K562 (cell line): ENCODE measurements around the gene SELENOW. TPM values are rescaled to one million over a fixed set of nuclear protein-coding genes. Genes with fewer than 3 reads are reported as not detected.

ENCODE experiments used
- ATAC-seq: fragments of 200-7000 bp; cut with Tn5 transposase; 3 replicates; pipeline ENCODE4 v1.9.1; 2020; ENCODE audit warnings: moderate library complexity
- BruUV-seq: library from RNA; stranded (reverse); fragments of 400-500 nt; replicated peaks from 2 replicates; lab custom pipeline; 2021; lab: Mats Ljungman, UMichigan
- CTCF ChIA-PET: fragments of 300-600 bp; formaldehyde crosslinking; extraction: SDS; loops from one replicate; lab custom pipeline; 2021; ENCODE audit warnings: low intra/inter-chr PET ratio; lab: Yijun Ruan, JAX
- POLR2A ChIA-PET: fragments of 300-600, 350-650 bp; sonication (Branson Sonifier 250); formaldehyde crosslinking; extraction: SDS; loops from one replicate; lab custom pipeline; 2021; ENCODE audit warnings: antibody characterized with exemption, inconsistent platforms; lab: Yijun Ruan, JAX
- DNase-seq, 4 experiments: peaks; one replicate each; pipeline versions ENCODE4 v3.0.0 to v3.0.0-alpha.2; 2011 to 2018; ENCODE audit warnings: low spot score in 3 of 4, mixed read lengths in 3 of 4; ENCODE audit errors: extremely low read depth in 1 of 4
- FAIRE-seq: peaks from 2 replicates; lab custom pipeline; 2011; peaks lifted over from hg19 to GRCh38; lab: Jason Lieb, UNC
- H2AFZ ChIP-seq: 2 replicates; pipeline ENCODE4 v1.6.0; 2011; ENCODE audit warnings: low read depth, low read length, control low read depth, inconsistent platforms
- H3K27ac ChIP-seq: fragments of 200-600 bp; 3 replicates; pipeline ENCODE4 v1.8.0; 2011; ENCODE audit warnings: low read depth, mild to moderate bottlenecking, control low read depth, inconsistent platforms, low read length, moderate library complexity, mixed read lengths; ENCODE audit errors: extremely low read depth
- H3K27me3 ChIP-seq, 2 experiments: fragments of 300-600 bp in 1 of 2; 2 replicates in 1 of 2; 3 replicates in 1 of 2; pipeline versions ENCODE4 v1.6.0 to v1.8.0; 2011; ENCODE audit warnings: inconsistent platforms in 2 of 2, low read length in 2 of 2, mild to moderate bottlenecking in 1 of 2, mixed read lengths in 1 of 2, moderate library complexity in 1 of 2; ENCODE audit not compliant: control insufficient read depth in 2 of 2, insufficient read depth in 2 of 2
- H3K36me3 ChIP-seq: fragments of 300-600 bp; 3 replicates; pipeline ENCODE4 v1.8.0; 2011; ENCODE audit warnings: mild to moderate bottlenecking, low read length, inconsistent platforms; ENCODE audit not compliant: control insufficient read depth, insufficient read depth
- H3K4me1 ChIP-seq, 2 experiments: fragments of 200-600 bp in 1 of 2; replicated peaks in 1 of 2; 2 replicates in 1 of 2; 3 replicates in 1 of 2; pipeline versions ENCODE4 v1.5.1 to v1.8.0; 2011; ENCODE audit warnings: inconsistent platforms in 2 of 2, low read length in 2 of 2, mild to moderate bottlenecking in 1 of 2, mixed read lengths in 1 of 2, moderate library complexity in 1 of 2; ENCODE audit not compliant: control insufficient read depth in 2 of 2, insufficient read depth in 2 of 2
- H3K4me2 ChIP-seq: 2 replicates; pipeline ENCODE4 v1.6.1; 2011; ENCODE audit warnings: low read length, control low read depth, inconsistent platforms, mixed read lengths; ENCODE audit not compliant: insufficient read depth
- H3K4me3 ChIP-seq: fragments of 200-600 bp; sonication (generic), shearing (Covaris generic); 2 replicates; pipeline ENCODE4 v1.5.1; 2016; ENCODE audit warnings: control low read depth, inconsistent platforms
- H3K79me2 ChIP-seq: fragments of 200-600 bp; 3 replicates; pipeline ENCODE4 v1.8.0; 2011; ENCODE audit warnings: low read length, inconsistent platforms; ENCODE audit not compliant: control insufficient read depth, insufficient read depth
- H3K9ac ChIP-seq, 2 experiments: 2 replicates each; pipeline versions ENCODE4 v1.6.0 to v1.6.1; 2011; ENCODE audit warnings: low read depth in 2 of 2, low read length in 2 of 2, control low read depth in 1 of 2, inconsistent platforms in 1 of 2, mild to moderate bottlenecking in 1 of 2, mixed read lengths in 1 of 2; ENCODE audit not compliant: insufficient read depth in 1 of 2
- H3K9me1 ChIP-seq: one replicate; pipeline ENCODE4 v1.6.0; 2011; ENCODE audit warnings: inconsistent platforms, mild to moderate bottlenecking, low read length, moderate library complexity; ENCODE audit not compliant: control insufficient read depth, insufficient read depth
- H3K9me3 ChIP-seq: replicated peaks from 2 replicates; pipeline ENCODE4 v1.5.1; 2011; ENCODE audit warnings: low read depth, low read length, inconsistent platforms; ENCODE audit not compliant: control insufficient read depth, insufficient read depth
- H4K20me1 ChIP-seq: replicated peaks from 2 replicates; pipeline ENCODE4 v1.6.1; 2011; ENCODE audit warnings: low read length, inconsistent platforms, mixed read lengths; ENCODE audit not compliant: control insufficient read depth, insufficient read depth
- ASH1L ChIP-seq: fragments of 450-650 bp; IDR thresholded peaks from 2 replicates; pipeline ENCODE4 v1.6.1; 2018; ENCODE audit warnings: borderline replicate concordance, mild to moderate bottlenecking, low read depth; ENCODE audit not compliant: partially characterized antibody
- ATF2 ChIP-seq: sonication (generic); formaldehyde crosslinking; IDR thresholded peaks from 2 replicates; pipeline ENCODE4 v1.8.1; 2022; ENCODE audit warnings: missing genetic modification reagents
- CHCHD3 ChIP-seq: fragments of 250-450 bp; sonication (Bioruptor Pico); IDR thresholded peaks from 2 replicates; pipeline ENCODE4 v2.1.2; 2022; ENCODE audit warnings: mild to moderate bottlenecking
- FIP1L1 ChIP-seq: fragments of 200-400 bp; formaldehyde crosslinking; IDR thresholded peaks from 2 replicates; pipeline ENCODE4 v1.6.1; 2018; ENCODE audit warnings: mild to moderate bottlenecking, low read depth, low read length; ENCODE audit not compliant: poor library complexity, severe bottlenecking
- FOS ChIP-seq: IDR thresholded peaks from 3 replicates; pipeline ENCODE4 v1.6.1; 2011; ENCODE audit not compliant: insufficient read length; ENCODE audit errors: extremely low read depth
- MEF2D ChIP-seq: conservative IDR thresholded peaks from 2 replicates; pipeline ENCODE4 v1.6.1; 2016; ENCODE audit warnings: low read depth, missing genetic modification characterization, missing compliant biosample characterization
- NFATC3 ChIP-seq: fragments of 450-650 bp; IDR thresholded peaks from 2 replicates; pipeline ENCODE4 v1.6.1; 2017; ENCODE audit warnings: mild to moderate bottlenecking
- PHB2 ChIP-seq: fragments of 450-650 bp; IDR thresholded peaks from 2 replicates; pipeline ENCODE4 v1.6.1; 2017; ENCODE audit warnings: low read depth
- RBBP5 ChIP-seq: fragments of 200-600 bp; sonication (generic); IDR thresholded peaks from 2 replicates; pipeline ENCODE4 v1.6.1; 2012; ENCODE audit warnings: borderline replicate concordance, mild to moderate bottlenecking, low read length, control low read depth, inconsistent platforms; ENCODE audit not compliant: insufficient read depth, poor library complexity, severe bottlenecking
- SMARCE1 ChIP-seq: fragments of 450-650 bp; IDR thresholded peaks from 2 replicates; pipeline ENCODE4 v1.7.1; 2016; ENCODE audit warnings: mild to moderate bottlenecking
- TAF9B ChIP-seq: fragments of 450-650 bp; IDR thresholded peaks from 2 replicates; pipeline ENCODE4 v1.6.1; 2018; ENCODE audit warnings: mild to moderate bottlenecking; ENCODE audit not compliant: partially characterized antibody
- TBL1XR1 ChIP-seq, 2 experiments: IDR thresholded peaks; 2 replicates each; pipeline ENCODE4 v1.6.1; 2012; ENCODE audit warnings: improper control_type of control experiment in 2 of 2, low read length in 2 of 2, mild to moderate bottlenecking in 1 of 2
- ZNF121 ChIP-seq: sonication (generic); formaldehyde crosslinking; conservative IDR thresholded peaks from 2 replicates; pipeline ENCODE4 v1.8.0; 2022; ENCODE audit warnings: missing genetic modification reagents
- ZNF511 ChIP-seq: sonication (generic); formaldehyde crosslinking; IDR thresholded peaks from 2 replicates; pipeline ENCODE4 v1.8.0; 2022; ENCODE audit warnings: mild to moderate bottlenecking, missing genetic modification reagents
- ZNF639 ChIP-seq, 2 experiments: fragments of 200-800 bp in 1 of 2; sonication (Bioruptor generic) in 1 of 2; sonication (generic) in 1 of 2; formaldehyde crosslinking in 1 of 2; IDR thresholded peaks in 1 of 2; conservative IDR thresholded peaks in 1 of 2; 2 replicates each; pipeline versions ENCODE4 v1.5.0 to v1.6.1; 2016 to 2020; ENCODE audit warnings: missing compliant biosample characterization in 1 of 2, missing genetic modification characterization in 1 of 2, missing genetic modification reagents in 1 of 2
- ZNF740 ChIP-seq, 3 experiments: fragments of 200-800 bp in 1 of 3; sonication (Bioruptor generic) in 1 of 3; sonication (generic) in 1 of 3; formaldehyde crosslinking in 1 of 3; IDR thresholded peaks; 2 replicates each; pipeline versions ENCODE4 v1.6.1 to v1.8.0; 2016 to 2022; ENCODE audit warnings: mild to moderate bottlenecking in 2 of 3, missing compliant biosample characterization in 2 of 3, missing genetic modification characterization in 2 of 3, missing genetic modification reagents in 1 of 3
- WGBS: fragments of 100-300 bp; shearing (Covaris generic); methylation state at CpG from one replicate; pipeline ENCODE4 v1.1.6; 2016; ENCODE audit warnings: low coverage, mixed read lengths; ENCODE audit not compliant: insufficient coverage; ENCODE audit errors: missing lambda C conversion rate; 5-methylcytosine and 5-hydroxymethylcytosine counted together
- in situ Hi-C: fragments of 300-500 bp; cut with MboI; formaldehyde crosslinking; loops from 4 replicates; pipeline ENCODE4 v1.15.0; 2018; ENCODE audit warnings: inconsistent platforms, mixed read lengths
- intact Hi-C: fragments of 100-400 bp; cut with micrococcal nuclease; formaldehyde crosslinking; loops from 2 replicates; pipeline ENCODE4 v1.14.2; 2022
- polyA plus RNA-seq, 8 experiments: library from polyadenylated mRNA; depleted of rRNA in 4 of 8; stranded (reverse) in 5 of 8; unstranded in 3 of 8; fragments of >200 nt; fragmentation: Nextera tagmentation in 2 of 8; fragmentation: Illumina TruSeq in 1 of 8; extraction: Ambion mirVana in 2 of 8; extraction: Trizol in 1 of 8; gene quantifications; 2 replicates each; pipeline versions ENCODE4 v1.2.1 to v1.2.3, GENCODE V29; 2011 to 2014; ENCODE audit warnings: inconsistent platforms in 1 of 8, missing spikeins in 1 of 8
- total RNA-seq, 7 experiments: library from RNA; depleted of rRNA in 6 of 7; stranded (reverse); fragments of >200 nt in 6 of 7; fragmentation: Illumina TruSeq in 2 of 7; extraction: Trizol in 2 of 7; gene quantifications; 2 replicates each; pipeline versions ENCODE4 v1.2.1 to v1.2.3, GENCODE V29; 2011 to 2021; ENCODE audit warnings: low replicate concordance in 1 of 7

The SELENOW gene
- total and polyA plus RNA-seq, 9 of the 15 experiments (the other 6 are each of a cell fraction or from before 2014, with no cell fraction given) = 91.9 to 279 (median 156) TPM

GRCh38 chr19:47779524-47780214, 1.2 kb downstream of the SELENOW start:
- H3K9me1 ChIP-seq = peaks cover 3% of the 10 kb centered on the region
- H3K9me3 ChIP-seq = no peaks in the 10 kb centered on the region
- no peaks in the 10 kb centered on the region for H3K27me3 ChIP-seq
- peak overlapping the region; percentile 94 to 100 for H3K9ac ChIP-seq
- no peaks in the 10 kb centered on the region for H4K20me1 ChIP-seq
- POLR2A ChIA-PET = interaction anchor here (0.9 kb wide), 1 partner anchor 15 kb away, joined by 3 read pairs; no protein-coding TSS in a partner anchor
- peaks cover 11 to 29% of the 10 kb centered on the region in 2 experiments; a peak in 3 of 5 replicates for H3K4me1 ChIP-seq
- 31% methylated on average over 22 of the region's 24 CpGs for WGBS
- DNase-seq (peak in 2 of 4 experiments; percentile 17 to 32), FAIRE-seq (peak; percentile 49), ATAC-seq (no peak)
- H3K4me3 ChIP-seq = peak overlapping the region; percentile 95
- in situ Hi-C loops = no loop called here
- peaks cover 35% of the 10 kb centered on the region; the same call in 2 of the 3 replicates for H3K36me3 ChIP-seq
- BruUV-seq = no TSS peak
- H3K4me2 ChIP-seq = peak overlapping the region; percentile 84
- no peak overlapping the region; the same call in 1 of the 3 replicates for H3K27ac ChIP-seq
- CTCF ChIA-PET = no interaction called here
- peaks cover 25% of the 10 kb centered on the region for H3K79me2 ChIP-seq
- peak overlapping the region; percentile 96; the same call in 1 of the 2 replicates for H2AFZ ChIP-seq
- intact Hi-C loops = no loop called here
- TF ChIP-seq CHCHD3 (CRISPR knock-in tag) = no peak
- peak; percentile 83; the same call in 1 of the 2 replicates for TF ChIP-seq NFATC3
- TF ChIP-seq ATF2 (CRISPR knock-in tag) = no peak
- no peak for TF ChIP-seq FIP1L1
- no peak for TF ChIP-seq FOS
- no peak for TF ChIP-seq ZNF511 (CRISPR knock-in tag)
- no peak for TF ChIP-seq ASH1L
- TF ChIP-seq RBBP5 = no peak
- TF ChIP-seq TAF9B = no peak
- 0 out of 4 replicates have a peak, but pooled peaks of 1 of the 2 experiments have one; percentile 21 for TF ChIP-seq TBL1XR1 (IDR thresholded peaks at IDR 0.05; ENCODE audit: low read length in 2 of 2)
- TF ChIP-seq SMARCE1 = no peak
- no peak for TF ChIP-seq PHB2
- no peak for TF ChIP-seq ZNF740 (CRISPR knock-in tag; IDR thresholded peaks at IDR 0.05)
- TF ChIP-seq ZNF740 (tag; IDR thresholded peaks at IDR 0.05) = no peak
- no peak for TF ChIP-seq ZNF639 (CRISPR knock-in tag; conservative IDR thresholded peaks at IDR 0.05 in 1 of 2, IDR thresholded peaks at IDR 0.05 in 1 of 2)
- TF ChIP-seq MEF2D (tag) = peak; percentile 57; the same call in 1 of the 2 replicates
- peak; percentile 92 for TF ChIP-seq ZNF121 (CRISPR knock-in tag)
